Ishikawa (cell line): Measurements from ENCODE around the gene TCF20.
A peak's percentile ranks its signal among the peaks of the same experiment; 100 is the strongest.

ENCODE experiments used
- CEBPB ChIP-seq: IDR thresholded peaks from 2 replicates; pipeline ENCODE4 v1.6.1; 2012
- CREB1 ChIP-seq: IDR thresholded peaks from 2 replicates; pipeline ENCODE4 v1.6.1; 2012; ENCODE audit warnings: low read depth
- EGR1 ChIP-seq: IDR thresholded peaks from 2 replicates; pipeline ENCODE4 v1.6.1; 2012
- EP300 ChIP-seq: IDR thresholded peaks from 2 replicates; pipeline ENCODE4 v1.6.1; 2012; ENCODE audit warnings: borderline replicate concordance
- FOXM1 ChIP-seq: IDR thresholded peaks from 2 replicates; pipeline ENCODE4 v1.6.1; 2012; ENCODE audit warnings: low read depth, borderline replicate concordance
- NFIC ChIP-seq: IDR thresholded peaks from 2 replicates; pipeline ENCODE4 v1.6.1; 2012
- RAD21 ChIP-seq: IDR thresholded peaks from 2 replicates; pipeline ENCODE4 v1.6.1; 2012; ENCODE audit warnings: low read depth
- TAF1 ChIP-seq: IDR thresholded peaks from 2 replicates; pipeline ENCODE4 v1.6.1; 2012; ENCODE audit warnings: low read depth, mild to moderate bottlenecking
- TCF12 ChIP-seq: IDR thresholded peaks from 2 replicates; pipeline ENCODE4 v1.6.1; 2012; ENCODE audit warnings: low read depth
- TEAD4 ChIP-seq: IDR thresholded peaks from 2 replicates; pipeline ENCODE4 v1.6.1; 2012
- YY1 ChIP-seq: IDR thresholded peaks from 2 replicates; pipeline ENCODE4 v1.6.1; 2012; ENCODE audit warnings: low read depth
- ZBTB7A ChIP-seq: IDR thresholded peaks from 2 replicates; pipeline ENCODE4 v1.6.1; 2012; ENCODE audit warnings: low read depth
- TF ChIP-seq, protein P1 (sequence below): IDR thresholded peaks from 2 replicates; pipeline ENCODE4 v1.6.1; 2012; ENCODE audit warnings: low read depth, mild to moderate bottlenecking
- TF ChIP-seq, protein P2 (sequence below): IDR thresholded peaks from 2 replicates; pipeline ENCODE4 v1.6.1; 2012
- TF ChIP-seq, protein P3 (sequence below): IDR thresholded peaks from 2 replicates; pipeline ENCODE4 v1.6.1; 2012

Gene TCF20

DNA sequence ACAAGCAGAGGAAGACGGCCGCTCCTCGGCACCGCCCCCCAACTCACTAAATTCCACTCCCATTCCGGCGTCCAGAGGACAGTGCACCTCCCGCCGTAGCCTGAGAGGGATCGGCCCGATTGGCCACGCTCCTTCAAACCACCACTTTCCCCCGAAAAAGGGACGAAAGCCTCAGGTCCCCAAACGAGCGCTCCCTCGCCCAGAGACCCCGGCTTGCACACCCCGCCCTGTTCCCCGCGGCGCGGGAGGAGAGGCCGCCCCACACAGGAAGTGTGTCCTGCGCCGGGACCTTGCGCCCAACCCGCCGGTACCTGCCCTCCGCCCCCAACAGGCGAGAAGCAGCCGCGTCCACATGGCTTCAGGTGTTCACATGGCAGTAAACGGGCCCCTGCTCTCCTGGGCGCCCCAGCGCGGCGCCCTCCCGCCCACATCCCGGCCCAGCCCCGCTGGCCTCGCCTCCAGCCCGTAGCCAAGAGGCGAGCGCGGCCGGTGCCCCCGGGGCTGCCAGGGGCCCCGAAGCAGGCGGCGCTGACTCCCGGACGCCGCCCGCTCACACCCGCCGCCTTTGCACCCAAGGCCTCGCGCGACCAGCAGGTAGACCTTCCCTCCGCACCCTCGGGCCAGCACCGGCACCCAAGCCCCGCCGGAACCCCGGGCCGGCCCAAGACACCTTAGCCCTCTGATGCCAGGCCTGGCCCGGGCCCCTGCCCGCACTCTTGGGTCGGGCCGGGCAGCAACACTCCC lies 849 bp downstream of the TCF20 start:
- TF ChIP-seq TCF12 (no peak), FOXM1 (no peak), ZBTB7A (peak; percentile 84; the same call in 1 of the 2 replicates), YY1 (0 out of 2 replicates have a peak, but pooled peaks have one; percentile 21), TAF1 (peak; percentile 44; the same call in 1 of the 2 replicates), TEAD4 (no peak), EGR1 (no peak), CEBPB (no peak), RAD21 (peak; percentile 15; the same call in 1 of the 2 replicates), EP300 (no peak), CREB1 (no peak), NFIC (peak; percentile 11; the same call in 1 of the 2 replicates)
- TF ChIP-seq, protein P1, sequence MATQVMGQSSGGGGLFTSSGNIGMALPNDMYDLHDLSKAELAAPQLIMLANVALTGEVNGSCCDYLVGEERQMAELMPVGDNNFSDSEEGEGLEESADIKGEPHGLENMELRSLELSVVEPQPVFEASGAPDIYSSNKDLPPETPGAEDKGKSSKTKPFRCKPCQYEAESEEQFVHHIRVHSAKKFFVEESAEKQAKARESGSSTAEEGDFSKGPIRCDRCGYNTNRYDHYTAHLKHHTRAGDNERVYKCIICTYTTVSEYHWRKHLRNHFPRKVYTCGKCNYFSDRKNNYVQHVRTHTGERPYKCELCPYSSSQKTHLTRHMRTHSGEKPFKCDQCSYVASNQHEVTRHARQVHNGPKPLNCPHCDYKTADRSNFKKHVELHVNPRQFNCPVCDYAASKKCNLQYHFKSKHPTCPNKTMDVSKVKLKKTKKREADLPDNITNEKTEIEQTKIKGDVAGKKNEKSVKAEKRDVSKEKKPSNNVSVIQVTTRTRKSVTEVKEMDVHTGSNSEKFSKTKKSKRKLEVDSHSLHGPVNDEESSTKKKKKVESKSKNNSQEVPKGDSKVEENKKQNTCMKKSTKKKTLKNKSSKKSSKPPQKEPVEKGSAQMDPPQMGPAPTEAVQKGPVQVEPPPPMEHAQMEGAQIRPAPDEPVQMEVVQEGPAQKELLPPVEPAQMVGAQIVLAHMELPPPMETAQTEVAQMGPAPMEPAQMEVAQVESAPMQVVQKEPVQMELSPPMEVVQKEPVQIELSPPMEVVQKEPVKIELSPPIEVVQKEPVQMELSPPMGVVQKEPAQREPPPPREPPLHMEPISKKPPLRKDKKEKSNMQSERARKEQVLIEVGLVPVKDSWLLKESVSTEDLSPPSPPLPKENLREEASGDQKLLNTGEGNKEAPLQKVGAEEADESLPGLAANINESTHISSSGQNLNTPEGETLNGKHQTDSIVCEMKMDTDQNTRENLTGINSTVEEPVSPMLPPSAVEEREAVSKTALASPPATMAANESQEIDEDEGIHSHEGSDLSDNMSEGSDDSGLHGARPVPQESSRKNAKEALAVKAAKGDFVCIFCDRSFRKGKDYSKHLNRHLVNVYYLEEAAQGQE = no peak
- TF ChIP-seq, protein P2, sequence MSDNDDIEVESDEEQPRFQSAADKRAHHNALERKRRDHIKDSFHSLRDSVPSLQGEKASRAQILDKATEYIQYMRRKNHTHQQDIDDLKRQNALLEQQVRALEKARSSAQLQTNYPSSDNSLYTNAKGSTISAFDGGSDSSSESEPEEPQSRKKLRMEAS = peak; percentile 96
- TF ChIP-seq, protein P3, sequence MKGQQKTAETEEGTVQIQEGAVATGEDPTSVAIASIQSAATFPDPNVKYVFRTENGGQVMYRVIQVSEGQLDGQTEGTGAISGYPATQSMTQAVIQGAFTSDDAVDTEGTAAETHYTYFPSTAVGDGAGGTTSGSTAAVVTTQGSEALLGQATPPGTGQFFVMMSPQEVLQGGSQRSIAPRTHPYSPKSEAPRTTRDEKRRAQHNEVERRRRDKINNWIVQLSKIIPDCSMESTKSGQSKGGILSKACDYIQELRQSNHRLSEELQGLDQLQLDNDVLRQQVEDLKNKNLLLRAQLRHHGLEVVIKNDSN = peak; percentile 48; the same call in 1 of the 2 replicates

DNA sequence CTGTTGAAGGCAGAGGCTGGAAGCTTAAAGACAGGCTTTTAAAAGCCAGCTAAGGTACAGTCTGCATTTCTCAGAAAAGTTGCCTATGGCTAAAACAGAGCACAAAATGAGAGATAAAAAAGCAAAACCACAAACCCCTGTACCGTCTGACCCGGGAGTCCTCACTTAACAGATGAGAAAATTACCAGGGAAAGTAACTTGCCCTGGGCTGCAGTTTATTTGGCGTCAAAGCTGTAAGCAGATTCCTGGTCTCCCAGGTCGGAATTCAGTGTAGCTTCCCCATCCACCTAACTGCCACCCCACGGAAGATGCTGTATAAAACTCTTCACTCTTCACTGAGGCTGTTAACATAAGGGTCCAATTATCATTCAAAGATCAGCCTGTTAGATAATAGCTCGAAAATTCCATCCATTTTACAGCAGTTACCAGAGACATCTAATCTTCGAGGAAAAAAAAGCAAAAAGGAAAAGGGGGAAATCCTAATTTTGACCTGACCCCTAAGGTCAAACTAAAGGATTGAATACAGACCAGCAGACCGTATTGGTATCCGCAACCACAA lies 1.5 kb downstream of the TCF20 start:
- TF ChIP-seq, protein P1 = no peak
- TF ChIP-seq, protein P2 = no peak
- TF ChIP-seq ZBTB7A (no peak), FOXM1 (no peak), CEBPB (no peak)

DNA sequence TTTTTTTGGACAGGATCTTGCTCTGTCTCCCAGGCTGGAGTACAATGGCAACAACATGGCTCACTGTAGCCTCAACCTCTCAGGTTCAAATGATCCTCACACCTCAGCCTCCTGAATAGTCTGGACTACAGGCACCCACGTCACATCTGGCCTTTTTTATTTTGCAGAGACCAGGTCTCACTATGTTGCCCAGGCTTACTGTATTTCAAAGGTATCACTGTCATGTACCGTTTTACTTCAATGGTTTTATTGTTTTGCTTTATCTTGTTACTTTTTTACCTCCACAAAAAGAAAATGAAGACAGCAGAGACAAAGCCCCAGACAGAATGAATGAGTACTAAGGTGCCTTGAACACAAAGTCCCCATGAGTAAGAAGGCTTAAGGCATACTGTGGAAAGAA lies 5.1 kb downstream of the TCF20 start:
- TF ChIP-seq, protein P3 = no peak
- TF ChIP-seq EP300 = no peak
- TF ChIP-seq EGR1 = no peak
- TF ChIP-seq, protein P1 = no peak
- TF ChIP-seq TCF12 = no peak
- TF ChIP-seq YY1 = no peak
- no peak for TF ChIP-seq NFIC
- TF ChIP-seq CEBPB = no peak
- no peak for TF ChIP-seq CREB1
- TF ChIP-seq FOXM1 = no peak
- no peak for TF ChIP-seq TEAD4

DNA sequence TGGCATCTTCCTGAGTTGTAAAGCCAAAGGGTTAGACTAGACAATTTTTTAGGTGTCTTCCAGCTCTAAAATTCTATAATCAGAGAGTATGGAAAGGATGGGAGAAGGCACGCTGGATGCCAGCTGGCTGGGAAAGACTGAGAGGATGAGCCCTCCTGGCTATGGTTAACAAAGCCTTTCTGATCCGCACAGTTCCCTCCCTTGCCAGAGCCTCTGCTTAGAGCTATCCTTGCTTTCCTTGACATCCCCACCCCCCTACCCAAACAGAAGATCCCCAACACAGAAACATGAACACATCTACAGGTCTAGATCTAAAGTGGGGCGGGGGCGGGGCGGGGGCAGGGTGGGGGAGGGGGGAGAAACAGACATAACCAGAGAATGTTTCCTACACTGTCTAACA lies 6.5 kb downstream of the TCF20 start:
- no peak for TF ChIP-seq TEAD4
- TF ChIP-seq, protein P3 = no peak
- TF ChIP-seq YY1 = no peak
- TF ChIP-seq EGR1 = no peak
- TF ChIP-seq, protein P2 = no peak
- TF ChIP-seq ZBTB7A = no peak
- TF ChIP-seq TCF12 = no peak
- no peak for TF ChIP-seq CREB1
- no peak for TF ChIP-seq EP300
